ENCODE data around the gene VPS37D. TPM values are rescaled to one million over a fixed set of nuclear protein-coding genes. Genes with fewer than 3 reads are reported as not detected.

Gene VPS37D
- total RNA-seq, 1 donor from 2014 or later, result 6.6 TPM

- H3K27ac Mint-ChIP-seq (ENCODE audit: unreplicated experiment), result no peak overlapping the region
- no peak for DNase-seq (ENCODE audit: low spot score)
- no peak overlapping the region for H3K4me3 Mint-ChIP-seq (ENCODE audit: unreplicated experiment)
- H3K36me3 Mint-ChIP-seq (ENCODE audit: low read depth), result peaks cover 19% of the 10 kb centered on the region
- H3K4me1 Mint-ChIP-seq (ENCODE audit: low read depth), result peaks cover 26% of the 10 kb centered on the region
- no peaks in the 10 kb centered on the region for H3K9me3 Mint-ChIP-seq (ENCODE audit: low read depth)
- no peaks in the 10 kb centered on the region for H3K27me3 Mint-ChIP-seq (ENCODE audit: low read depth)
- peak; percentile 77 for TF ChIP-seq CTCF (IDR thresholded peaks at IDR 0.05)
Measured at GRCh38 chr7:73701357-73701995, 33.8 kb downstream of the VPS37D start.

- Mint-ChIP-seq H3K36me3 (ENCODE audit: low read depth) (peaks cover 16% of the 10 kb centered on the region), H3K27ac (ENCODE audit: unreplicated experiment) (no peak overlapping the region), H3K4me1 (ENCODE audit: low read depth) (peaks cover 34% of the 10 kb centered on the region), H3K9me3 (ENCODE audit: low read depth) (no peaks in the 10 kb centered on the region), H3K4me3 (ENCODE audit: unreplicated experiment) (no peak overlapping the region), H3K27me3 (ENCODE audit: low read depth) (no peaks in the 10 kb centered on the region)
- no peak for TF ChIP-seq CTCF (IDR thresholded peaks at IDR 0.05)
- DNase-seq (ENCODE audit: low spot score), result no peak
Measured at GRCh38 chr7:73702226-73702625, 34.6 kb downstream of the VPS37D start.

- no peak for DNase-seq (ENCODE audit: low spot score)
- TF ChIP-seq CTCF (IDR thresholded peaks at IDR 0.05), result no peak
- Mint-ChIP-seq H3K36me3 (ENCODE audit: low read depth) (peaks cover 14% of the 10 kb centered on the region), H3K27me3 (ENCODE audit: low read depth) (no peaks in the 10 kb centered on the region), H3K9me3 (ENCODE audit: low read depth) (no peaks in the 10 kb centered on the region), H3K27ac (ENCODE audit: unreplicated experiment) (no peak overlapping the region), H3K4me1 (ENCODE audit: low read depth) (peaks cover 38% of the 10 kb centered on the region), H3K4me3 (ENCODE audit: unreplicated experiment) (no peak overlapping the region)
Measured at GRCh38 chr7:73702665-73703064, 35.0 kb downstream of the VPS37D start.

GRCh38 chr7:73703225-73703624, 35.6 kb downstream of the VPS37D start:
- H3K4me3 Mint-ChIP-seq (ENCODE audit: unreplicated experiment), result no peak overlapping the region
- peak overlapping the region; percentile 27 for H3K27ac Mint-ChIP-seq (ENCODE audit: unreplicated experiment)
- H3K36me3 Mint-ChIP-seq (ENCODE audit: low read depth), result peaks cover 14% of the 10 kb centered on the region
- no peak for TF ChIP-seq CTCF (IDR thresholded peaks at IDR 0.05)
- H3K4me1 Mint-ChIP-seq (ENCODE audit: low read depth), result peaks cover 40% of the 10 kb centered on the region
- H3K27me3 Mint-ChIP-seq (ENCODE audit: low read depth), result no peaks in the 10 kb centered on the region
- no peak for DNase-seq (ENCODE audit: low spot score)
- H3K9me3 Mint-ChIP-seq (ENCODE audit: low read depth), result no peaks in the 10 kb centered on the region

- Mint-ChIP-seq H3K4me1 (ENCODE audit: low read depth) (peaks cover 43% of the 10 kb centered on the region), H3K27ac (ENCODE audit: unreplicated experiment) (peak overlapping the region; percentile 89), H3K36me3 (ENCODE audit: low read depth) (peaks cover 16% of the 10 kb centered on the region), H3K4me3 (ENCODE audit: unreplicated experiment) (no peak overlapping the region), H3K27me3 (ENCODE audit: low read depth) (no peaks in the 10 kb centered on the region), H3K9me3 (ENCODE audit: low read depth) (no peaks in the 10 kb centered on the region)
- no peak for DNase-seq (ENCODE audit: low spot score)
- TF ChIP-seq CTCF (IDR thresholded peaks at IDR 0.05), result no peak
Measured at GRCh38 chr7:73703757-73704639, 36.4 kb downstream of the VPS37D start.

Data from chondrocyte (in vitro differentiated cells).